ENCODE data around the gene OR7G3. TPM values are rescaled to one million over a fixed set of nuclear protein-coding genes. Genes with fewer than 3 reads are reported as not detected.

The OR7G3 gene
- total RNA-seq, 6 experiments from 2014 or later: not detected

GRCh38 chr19:9161427-9161826 is 34.7 kb upstream of the OR7G3 start:
- Mint-ChIP-seq H3K9me3 (peaks cover 79% of the 10 kb centered on the region), H3K27ac (no peak overlapping the region)

GRCh38 chr19:9159891-9160290 is 33.1 kb upstream of the OR7G3 start:
- H3K9me3 Mint-ChIP-seq: peaks cover 89% of the 10 kb centered on the region

More at GRCh38 chr19:9161427-9161826, 34.7 kb upstream of the OR7G3 start:
- Mint-ChIP-seq H3K4me1 (ENCODE audit: low read depth) (peaks cover 5% of the 10 kb centered on the region), H3K4me3 (no peak overlapping the region), H3K27me3 (ENCODE audit: insufficient read depth) (no peaks in the 10 kb centered on the region), H3K36me3 (ENCODE audit: low read depth) (peaks cover 99% of the 10 kb centered on the region)
- TF ChIP-seq CTCF (IDR thresholded peaks at IDR 0.05): no peak
- no peak for DNase-seq

GRCh38 chr19:9156304-9156703 is 29.6 kb upstream of the OR7G3 start:
- H3K4me1 Mint-ChIP-seq (ENCODE audit: low read depth): no peaks in the 10 kb centered on the region
- H3K9me3 Mint-ChIP-seq: peaks cover 96% of the 10 kb centered on the region
- no peak for DNase-seq
- TF ChIP-seq CTCF (IDR thresholded peaks at IDR 0.05): no peak
- no peak overlapping the region for H3K4me3 Mint-ChIP-seq
- H3K27me3 Mint-ChIP-seq (ENCODE audit: insufficient read depth): no peaks in the 10 kb centered on the region; the same call in 1 of the 2 replicates
- no peak overlapping the region for H3K27ac Mint-ChIP-seq
- peaks cover 100% of the 10 kb centered on the region for H3K36me3 Mint-ChIP-seq (ENCODE audit: low read depth)

More at GRCh38 chr19:9159891-9160290, 33.1 kb upstream of the OR7G3 start:
- peaks cover 99% of the 10 kb centered on the region for H3K36me3 Mint-ChIP-seq (ENCODE audit: low read depth)
- no peaks in the 10 kb centered on the region; the same call in 1 of the 2 replicates for H3K4me1 Mint-ChIP-seq (ENCODE audit: low read depth)
- TF ChIP-seq CTCF (IDR thresholded peaks at IDR 0.05): no peak
- no peak overlapping the region for H3K27ac Mint-ChIP-seq
- no peak for DNase-seq
- no peak overlapping the region for H3K4me3 Mint-ChIP-seq
- no peaks in the 10 kb centered on the region for H3K27me3 Mint-ChIP-seq (ENCODE audit: insufficient read depth)

GRCh38 chr19:9155591-9155990 is 28.8 kb upstream of the OR7G3 start:
- peaks cover 96% of the 10 kb centered on the region for H3K9me3 Mint-ChIP-seq
- H3K27ac Mint-ChIP-seq: no peak overlapping the region
- TF ChIP-seq CTCF (IDR thresholded peaks at IDR 0.05): no peak
- DNase-seq: no peak
- no peaks in the 10 kb centered on the region for H3K4me1 Mint-ChIP-seq (ENCODE audit: low read depth)
- H3K4me3 Mint-ChIP-seq: no peak overlapping the region
- H3K27me3 Mint-ChIP-seq (ENCODE audit: insufficient read depth): no peaks in the 10 kb centered on the region; the same call in 1 of the 2 replicates
- peaks cover 100% of the 10 kb centered on the region for H3K36me3 Mint-ChIP-seq (ENCODE audit: low read depth)

GRCh38 chr19:9151367-9151766 is 24.6 kb upstream of the OR7G3 start:
- no peak for DNase-seq
- H3K4me1 Mint-ChIP-seq (ENCODE audit: low read depth): no peaks in the 10 kb centered on the region
- H3K4me3 Mint-ChIP-seq: no peak overlapping the region
- peaks cover 97% of the 10 kb centered on the region for H3K9me3 Mint-ChIP-seq
- no peak for TF ChIP-seq CTCF (IDR thresholded peaks at IDR 0.05)
- no peaks in the 10 kb centered on the region; the same call in 1 of the 2 replicates for H3K27me3 Mint-ChIP-seq (ENCODE audit: insufficient read depth)
- H3K36me3 Mint-ChIP-seq (ENCODE audit: low read depth): peaks cover 99% of the 10 kb centered on the region
- H3K27ac Mint-ChIP-seq: no peak overlapping the region

GRCh38 chr19:9150650-9151049 is 23.9 kb upstream of the OR7G3 start:
- no peak for DNase-seq
- Mint-ChIP-seq H3K27me3 (ENCODE audit: insufficient read depth) (no peaks in the 10 kb centered on the region; the same call in 1 of the 2 replicates), H3K4me1 (ENCODE audit: low read depth) (no peaks in the 10 kb centered on the region), H3K9me3 (peaks cover 96% of the 10 kb centered on the region), H3K27ac (no peak overlapping the region), H3K36me3 (ENCODE audit: low read depth) (peaks cover 98% of the 10 kb centered on the region), H3K4me3 (no peak overlapping the region)
- TF ChIP-seq CTCF (IDR thresholded peaks at IDR 0.05): no peak
